ENCODE results near the gene TMEM263. TPM values are rescaled to one million over a fixed set of nuclear protein-coding genes. Genes with fewer than 3 reads are reported as not detected.

TMEM263 gene
- total and polyA plus RNA-seq, 11 donors = 11.6 to 59.2 (median 36.3) TPM

DNA sequence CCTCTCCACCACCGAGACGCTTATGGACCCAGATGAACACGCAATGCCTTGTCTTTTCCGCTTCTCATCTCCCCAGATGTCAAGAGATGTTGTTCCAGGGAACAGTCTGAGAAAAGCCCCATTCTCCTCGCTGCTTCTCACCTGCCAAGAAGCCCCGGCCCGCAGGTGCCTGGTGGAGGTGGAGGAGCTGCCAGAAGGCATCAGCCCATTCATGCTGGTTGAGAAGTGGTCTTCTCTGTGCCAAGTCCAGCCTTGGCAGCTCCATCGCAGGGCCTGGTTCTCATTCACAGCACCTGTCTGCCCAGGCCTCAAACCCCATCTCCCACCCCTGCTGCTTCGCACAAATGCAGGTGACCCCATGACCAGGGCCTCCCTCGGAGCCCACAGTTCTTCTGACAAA lies 42.3 kb upstream of the TMEM263 start:
- intact Hi-C loops (cut with DNase I) = loop anchor here in 1 of 10 donors (10.0 kb wide), 1 partner anchor 229 kb away; no protein-coding TSS in a partner anchor
- Histone ChIP-seq H3K4me1 (no peaks in the 10 kb centered on the region), H3K27ac (no peak overlapping the region), H3K4me3 (no peak overlapping the region), H3K27me3 (peaks cover 0 to 81% (median 0%) of the 10 kb centered on the region in 9 donors), H3K9me3 (no peaks in the 10 kb centered on the region), H3K36me3 (no peaks in the 10 kb centered on the region)
- ATAC-seq = no peak
- no peak for TF ChIP-seq CTCF (IDR thresholded peaks at IDR 0.05)
- no peak for DNase-seq
- 82 to 92% (median 88%) methylated on average over 10 of the region's 10 CpGs for WGBS, 4 donors

GRCh38 chr12:106914796-106915634 lies 40.7 kb upstream of the TMEM263 start:
- no peak for ATAC-seq
- Histone ChIP-seq H3K4me1 (no peaks in the 10 kb centered on the region), H3K27ac (no peak overlapping the region), H3K27me3 (peaks cover 0 to 83% (median 0%) of the 10 kb centered on the region in 9 donors), H3K36me3 (no peaks in the 10 kb centered on the region), H3K9me3 (no peaks in the 10 kb centered on the region), H3K4me3 (no peak overlapping the region)
- DNase-seq = no peak
- WGBS, 4 donors = 88 to 92% (median 90%) methylated on average over 3 of the region's 3 CpGs
- no peak for TF ChIP-seq CTCF (IDR thresholded peaks at IDR 0.05)
- TF ChIP-seq POLR2A (IDR thresholded peaks at IDR 0.05) = no peak
- intact Hi-C loops (cut with DNase I) = loop anchor here in 2 of 10 donors (5.0 to 10.0 kb wide), 2 partner anchors 230 to 528 kb away; no protein-coding TSS in a partner anchor

DNA sequence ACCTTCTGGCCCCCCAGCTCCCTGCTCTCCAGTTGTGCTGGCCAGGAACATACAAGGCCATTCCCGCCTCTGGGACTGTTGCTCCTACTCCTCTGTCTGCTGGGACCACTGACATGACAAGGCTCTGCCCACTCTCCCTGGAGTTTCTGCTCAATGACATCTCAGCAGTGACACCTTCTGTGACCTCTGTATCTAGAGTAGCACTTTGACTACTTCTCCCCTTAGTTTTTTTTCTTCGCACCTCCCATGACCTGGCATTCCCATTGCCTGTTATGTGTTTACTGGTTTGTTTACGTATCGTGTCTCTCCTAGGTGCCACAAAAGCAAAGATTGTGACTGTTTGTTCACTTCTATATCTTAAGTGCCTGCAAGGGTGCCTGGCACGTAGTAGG lies 40.1 kb upstream of the TMEM263 start:
- Histone ChIP-seq H3K4me3 (no peak overlapping the region), H3K27me3 (peaks cover 0 to 83% (median 0%) of the 10 kb centered on the region in 9 donors), H3K36me3 (no peaks in the 10 kb centered on the region), H3K4me1 (no peaks in the 10 kb centered on the region), H3K27ac (no peak overlapping the region), H3K9me3 (no peaks in the 10 kb centered on the region)
- ATAC-seq (no peak), DNase-seq (no peak)
- TF ChIP-seq POLR2A (IDR thresholded peaks at IDR 0.05) = no peak
- TF ChIP-seq CTCF (IDR thresholded peaks at IDR 0.05) = no peak
- WGBS, 4 donors = 64 to 72% (median 68%) methylated on average over 5 of the region's 5 CpGs
- intact Hi-C loops (cut with DNase I) = loop anchor here in 2 of 10 donors (5.0 to 10.0 kb wide), 2 partner anchors 231 to 528 kb away; no protein-coding TSS in a partner anchor

DNA sequence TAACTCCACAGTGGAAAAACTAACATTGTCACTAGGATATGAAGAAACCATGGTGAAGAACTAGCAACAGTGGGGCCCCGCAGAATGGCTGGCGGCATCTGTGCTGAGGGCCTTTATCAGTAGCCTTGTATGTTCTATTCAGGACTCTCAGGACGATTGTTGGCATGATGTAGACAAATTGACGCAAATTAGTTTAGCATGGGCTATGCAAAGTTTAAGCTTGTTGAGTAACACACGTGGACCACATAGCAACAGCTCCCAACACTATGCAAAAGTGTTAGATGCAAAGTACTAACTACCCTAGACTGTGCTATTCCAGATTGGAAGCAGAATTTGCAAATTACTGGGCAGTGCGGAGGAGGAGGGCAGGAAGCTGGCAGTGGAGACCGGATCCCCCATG lies 38.2 kb upstream of the TMEM263 start:
- Histone ChIP-seq H3K9me3 (no peaks in the 10 kb centered on the region), H3K27me3 (peaks cover 0 to 84% (median 0%) of the 10 kb centered on the region in 9 donors), H3K4me1 (no peaks in the 10 kb centered on the region), H3K4me3 (no peak overlapping the region), H3K36me3 (no peaks in the 10 kb centered on the region), H3K27ac (no peak overlapping the region)
- no peak for TF ChIP-seq POLR2A (IDR thresholded peaks at IDR 0.05)
- ATAC-seq (peak in 1 of 4 donors; percentile 58), DNase-seq (no peak)
- intact Hi-C loops (cut with DNase I) = loop anchor here in 2 of 10 donors (5.0 to 10.0 kb wide), 2 partner anchors 233 to 530 kb away; no protein-coding TSS in a partner anchor
- WGBS, 4 donors = 47 to 54% (median 47%) methylated on average over 7 of the region's 7 CpGs
